Muscle of arm (tissue), 12 donors: ENCODE results near the gene SNX10. TPM values are rescaled to one million over a fixed set of nuclear protein-coding genes. Genes with fewer than 3 reads are reported as not detected.

Source experiments
- DNase-seq: peaks from one replicate; pipeline ENCODE4 v3.0.0-alpha.2; 2013
- polyA plus RNA-seq, 12 donors: library from polyadenylated mRNA; unstranded; fragments of 120-200 nt; gene quantifications; one replicate each; pipeline ENCODE4 v1.2.1, GENCODE V29; 2013; ENCODE audit not compliant: insufficient read length in 12 of 12

SNX10 gene
- polyA plus RNA-seq, 12 donors = 1.6 to 6.9 (median 2.4) TPM; not detected in 1

- no peak for DNase-seq
Measured at GRCh38 chr7:26399736-26400135, 108.1 kb downstream of the SNX10 start.

GRCh38 chr7:26403640-26404039, 112.0 kb downstream of the SNX10 start:
- no peak for DNase-seq

GRCh38 chr7:26404189-26404996, 112.7 kb downstream of the SNX10 start:
- no peak for DNase-seq

- no peak for DNase-seq
Measured at GRCh38 chr7:26406433-26406832, 114.8 kb downstream of the SNX10 start.

GRCh38 chr7:26409661-26410547, 118.2 kb downstream of the SNX10 start:
- DNase-seq = no peak

- DNase-seq = no peak
Measured at GRCh38 chr7:26413007-26413691, 121.5 kb downstream of the SNX10 start.

GRCh38 chr7:26416004-26416403, 124.3 kb downstream of the SNX10 start:
- DNase-seq = no peak

- no peak for DNase-seq
Measured at GRCh38 chr7:26417911-26418413, 126.3 kb downstream of the SNX10 start.

GRCh38 chr7:26419198-26419597, 127.5 kb downstream of the SNX10 start:
- no peak for DNase-seq

- no peak for DNase-seq
Measured at GRCh38 chr7:26420422-26421019, 128.9 kb downstream of the SNX10 start.

GRCh38 chr7:26422761-26423160, 131.1 kb downstream of the SNX10 start:
- DNase-seq = no peak

- DNase-seq = no peak
Measured at GRCh38 chr7:26423436-26423835, 131.8 kb downstream of the SNX10 start.

Other genes starting within 250 kb of the SNX10 start
- gene NFE2L3, start 139.7 kb upstream of the SNX10 start, polyA plus RNA-seq = 10 to 100 TPM in 1 of 12 donors, 1 to 10 TPM in 10, not detected in 1; 2.4 to 14.8 (median 5.2) TPM
- gene HNRNPA2B1, start 91.1 kb upstream of the SNX10 start, polyA plus RNA-seq = 1,000 to 10,000 TPM in 2 of 12 donors, 100 to 1,000 TPM in 10; 126 to 1,068 (median 803) TPM
- gene CBX3, start 90.1 kb upstream of the SNX10 start, polyA plus RNA-seq = 100 to 1,000 TPM in 11 of 12 donors, not detected in 1; 147 to 253 (median 198) TPM